BE2C (cell line): ENCODE data around the gene PDE3A.

Experiments used
- DNase-seq: peaks from one replicate; pipeline ENCODE4 v3.0.0-alpha.2; 2020
- H3K27me3 ChIP-seq: fragments of 250-450 bp; sonication (Bioruptor Pico); 2 replicates; pipeline ENCODE4 v1.5.1; 2020; ENCODE audit warnings: mild to moderate bottlenecking
- H3K36me3 ChIP-seq: fragments of 250-450 bp; sonication (Bioruptor Pico); 2 replicates; pipeline ENCODE4 v1.5.1; 2020; ENCODE audit warnings: mild to moderate bottlenecking
- H3K4me1 ChIP-seq: fragments of 250-450 bp; sonication (Bioruptor Pico); 2 replicates; pipeline ENCODE4 v1.5.1; 2020
- H3K4me3 ChIP-seq: 2 replicates; pipeline ENCODE4 v1.5.1; 2011; ENCODE audit warnings: low read depth, low read length
- H3K9me3 ChIP-seq: fragments of 250-450 bp; sonication (Bioruptor Pico); 2 replicates; pipeline ENCODE4 v1.5.1; 2020
- TF ChIP-seq, protein P1 (sequence below): IDR thresholded peaks from 2 replicates; pipeline ENCODE4 v1.5.1; 2012; ENCODE audit warnings: mild to moderate bottlenecking, low read depth, low read length

Gene PDE3A

GRCh38 chr12:20631711-20632110, 263.4 kb downstream of the PDE3A start:
- Histone ChIP-seq H3K27me3 (0 out of 2 replicates have a peak, but pooled peaks cover under 1% of the 10 kb centered on the region), H3K4me3 (no peak overlapping the region), H3K4me1 (no peaks in the 10 kb centered on the region), H3K9me3 (no peaks in the 10 kb centered on the region), H3K36me3 (no peaks in the 10 kb centered on the region)
- TF ChIP-seq, protein P1, sequence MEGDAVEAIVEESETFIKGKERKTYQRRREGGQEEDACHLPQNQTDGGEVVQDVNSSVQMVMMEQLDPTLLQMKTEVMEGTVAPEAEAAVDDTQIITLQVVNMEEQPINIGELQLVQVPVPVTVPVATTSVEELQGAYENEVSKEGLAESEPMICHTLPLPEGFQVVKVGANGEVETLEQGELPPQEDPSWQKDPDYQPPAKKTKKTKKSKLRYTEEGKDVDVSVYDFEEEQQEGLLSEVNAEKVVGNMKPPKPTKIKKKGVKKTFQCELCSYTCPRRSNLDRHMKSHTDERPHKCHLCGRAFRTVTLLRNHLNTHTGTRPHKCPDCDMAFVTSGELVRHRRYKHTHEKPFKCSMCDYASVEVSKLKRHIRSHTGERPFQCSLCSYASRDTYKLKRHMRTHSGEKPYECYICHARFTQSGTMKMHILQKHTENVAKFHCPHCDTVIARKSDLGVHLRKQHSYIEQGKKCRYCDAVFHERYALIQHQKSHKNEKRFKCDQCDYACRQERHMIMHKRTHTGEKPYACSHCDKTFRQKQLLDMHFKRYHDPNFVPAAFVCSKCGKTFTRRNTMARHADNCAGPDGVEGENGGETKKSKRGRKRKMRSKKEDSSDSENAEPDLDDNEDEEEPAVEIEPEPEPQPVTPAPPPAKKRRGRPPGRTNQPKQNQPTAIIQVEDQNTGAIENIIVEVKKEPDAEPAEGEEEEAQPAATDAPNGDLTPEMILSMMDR = no peak
- no peak for DNase-seq

GRCh38 chr12:20641106-20641505, 272.8 kb downstream of the PDE3A start:
- H3K27me3 ChIP-seq = 0 out of 2 replicates have a peak, but pooled peaks cover 3% of the 10 kb centered on the region
- no peak for DNase-seq
- no peak overlapping the region for H3K4me3 ChIP-seq
- H3K36me3 ChIP-seq = no peaks in the 10 kb centered on the region
- no peaks in the 10 kb centered on the region for H3K4me1 ChIP-seq
- TF ChIP-seq, protein P1 = no peak
- H3K9me3 ChIP-seq = no peaks in the 10 kb centered on the region

DNA sequence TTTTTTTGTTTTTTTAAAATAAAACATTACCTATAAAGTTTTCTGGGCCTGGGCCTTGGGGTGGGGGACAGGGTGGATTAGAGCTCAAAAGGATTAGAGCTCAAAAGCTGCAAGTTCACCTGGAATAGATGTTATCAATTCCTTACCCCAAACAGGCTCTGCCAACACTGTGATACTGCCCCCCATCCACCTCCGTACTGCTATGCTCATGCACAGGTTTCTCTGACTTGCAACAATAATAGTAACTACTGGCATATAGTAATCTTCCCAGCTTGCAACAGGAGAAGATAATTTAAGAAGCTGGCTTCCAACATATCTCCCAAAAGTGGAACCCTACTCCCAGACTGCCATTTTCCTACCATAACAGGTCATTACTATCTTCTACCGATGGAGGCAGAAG, 275.5 kb downstream of the PDE3A start:
- Histone ChIP-seq H3K4me3 (no peak overlapping the region), H3K36me3 (no peaks in the 10 kb centered on the region), H3K9me3 (no peaks in the 10 kb centered on the region), H3K4me1 (no peaks in the 10 kb centered on the region), H3K27me3 (no peaks in the 10 kb centered on the region)
- TF ChIP-seq, protein P1 = no peak
- no peak for DNase-seq

- H3K36me3 ChIP-seq = no peaks in the 10 kb centered on the region
- no peak for DNase-seq
- no peaks in the 10 kb centered on the region for H3K9me3 ChIP-seq
- H3K4me1 ChIP-seq = no peaks in the 10 kb centered on the region
- TF ChIP-seq, protein P1 = peak; percentile 74
- H3K27me3 ChIP-seq = no peaks in the 10 kb centered on the region
- no peak overlapping the region for H3K4me3 ChIP-seq
These were observed 278.0 kb downstream of the PDE3A start for GRCh38 chr12:20646239-20646827.

DNA sequence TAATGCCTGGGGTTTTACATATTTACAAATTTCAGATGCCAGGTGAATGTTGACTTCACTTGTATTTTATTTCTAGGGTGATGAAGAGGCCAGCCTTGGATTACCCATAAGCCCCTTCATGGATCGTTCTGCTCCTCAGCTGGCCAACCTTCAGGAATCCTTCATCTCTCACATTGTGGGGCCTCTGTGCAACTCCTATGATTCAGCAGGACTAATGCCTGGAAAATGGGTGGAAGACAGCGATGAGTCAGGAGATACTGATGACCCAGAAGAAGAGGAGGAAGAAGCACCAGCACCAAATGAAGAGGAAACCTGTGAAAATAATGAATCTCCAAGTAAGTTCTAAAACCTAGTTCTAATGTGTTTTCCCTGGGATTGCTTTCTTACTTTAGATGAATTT, 285.5 kb downstream of the PDE3A start:
- no peaks in the 10 kb centered on the region for H3K9me3 ChIP-seq
- no peak overlapping the region for H3K4me3 ChIP-seq
- DNase-seq = no peak

GRCh38 chr12:20656600-20656999, 288.3 kb downstream of the PDE3A start:
- DNase-seq = no peak
- TF ChIP-seq, protein P1 = no peak
- no peaks in the 10 kb centered on the region for H3K27me3 ChIP-seq

More for the DNA sequence above, 285.5 kb downstream of the PDE3A start:
- TF ChIP-seq, protein P1 = no peak
- no peaks in the 10 kb centered on the region for H3K27me3 ChIP-seq
- H3K36me3 ChIP-seq = no peaks in the 10 kb centered on the region
- H3K4me1 ChIP-seq = no peaks in the 10 kb centered on the region

More at GRCh38 chr12:20656600-20656999, 288.3 kb downstream of the PDE3A start:
- no peaks in the 10 kb centered on the region for H3K4me1 ChIP-seq
- H3K4me3 ChIP-seq = no peak overlapping the region
- no peaks in the 10 kb centered on the region for H3K36me3 ChIP-seq
- H3K9me3 ChIP-seq = no peaks in the 10 kb centered on the region
